ENCODE data around the gene EPDR1.

EPDR1 gene

DNA sequence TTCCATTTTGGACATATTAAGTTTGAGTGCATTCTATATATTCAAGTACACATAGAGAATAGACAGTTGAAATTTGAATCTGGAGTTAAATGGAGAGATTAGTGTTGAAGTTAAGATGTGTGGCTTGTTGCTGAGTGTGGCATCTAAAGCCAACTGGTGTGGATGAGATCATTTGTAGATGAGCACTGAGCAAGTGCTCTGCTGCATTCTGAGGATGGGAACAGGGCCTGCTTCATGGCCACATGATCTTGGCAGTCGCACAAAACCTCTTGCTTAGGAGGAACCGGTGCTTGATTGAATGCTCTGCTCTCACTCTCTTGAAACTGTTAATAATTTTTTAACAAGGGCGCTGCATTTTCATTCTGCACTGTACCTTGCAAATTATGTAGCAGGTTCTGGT lies 62.0 kb downstream of the EPDR1 start:
- DNase-seq: no peak

DNA sequence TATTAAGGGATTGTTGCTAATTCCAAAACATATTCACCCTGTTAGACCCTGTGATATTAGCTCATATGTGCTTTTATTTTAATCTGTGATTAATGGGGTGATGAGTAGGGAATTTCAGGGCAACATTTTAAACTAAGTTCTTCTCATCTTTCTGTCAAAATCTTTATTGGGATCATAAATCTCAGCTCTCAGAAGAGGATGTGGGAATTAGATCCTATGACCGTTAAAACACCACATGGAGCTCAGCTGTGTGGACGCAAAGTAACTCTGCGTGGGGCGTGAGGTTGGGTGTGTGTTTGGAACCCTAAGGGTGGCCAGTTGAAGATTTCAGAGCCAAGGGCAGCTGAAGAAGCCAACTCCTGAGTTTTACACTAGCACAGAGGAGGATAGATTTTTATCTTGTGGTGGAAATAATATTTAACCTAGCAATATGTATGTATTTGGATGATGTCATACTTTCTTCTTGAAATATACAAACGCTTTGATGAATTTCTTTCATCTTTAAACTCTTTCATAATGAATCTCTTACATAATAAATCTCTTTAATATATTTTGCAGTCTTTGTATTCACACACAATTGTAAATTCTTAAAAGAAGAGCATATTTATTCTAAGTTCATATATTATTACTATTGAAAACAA lies 64.4 kb downstream of the EPDR1 start:
- no peak for DNase-seq

DNA sequence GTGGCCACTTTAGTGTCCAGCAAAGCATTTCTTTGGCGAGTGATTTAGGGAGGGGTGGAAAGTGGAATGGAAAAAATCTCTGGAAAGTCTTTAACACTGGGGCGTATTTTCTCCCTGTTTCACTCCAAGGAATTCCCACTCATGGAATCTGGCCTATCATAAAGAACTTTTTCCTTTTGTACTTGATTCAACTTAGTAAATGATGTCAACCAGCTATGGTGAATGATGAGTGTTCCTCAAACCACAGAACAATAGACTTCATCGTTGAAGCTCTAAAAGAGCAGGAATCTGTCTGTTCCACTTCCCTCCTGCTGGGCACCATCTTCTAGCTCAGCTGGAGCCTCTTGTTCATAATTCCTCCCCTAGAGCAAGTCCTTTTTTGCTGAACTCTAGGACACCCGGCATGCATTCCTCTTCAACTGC lies 66.5 kb downstream of the EPDR1 start:
- no peak for DNase-seq

DNA sequence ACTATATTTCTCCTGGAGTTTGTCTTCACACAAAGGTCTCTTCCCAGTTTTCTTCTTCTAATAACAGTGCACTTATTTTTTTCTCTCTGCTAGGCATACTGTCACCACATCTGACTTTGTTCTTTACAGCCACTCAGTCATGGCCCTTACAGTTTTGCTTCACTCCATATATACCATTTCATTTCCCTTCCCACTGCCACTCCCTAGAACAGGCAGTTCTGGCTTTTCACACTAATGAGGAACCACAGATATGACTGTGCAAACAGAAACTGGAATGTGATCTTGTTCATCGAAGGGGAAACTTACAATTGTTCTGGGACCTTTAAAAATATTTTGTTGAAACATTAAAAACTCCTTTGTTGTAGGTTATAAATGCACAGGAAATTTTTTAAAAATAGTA lies 67.3 kb downstream of the EPDR1 start:
- DNase-seq: no peak

DNA sequence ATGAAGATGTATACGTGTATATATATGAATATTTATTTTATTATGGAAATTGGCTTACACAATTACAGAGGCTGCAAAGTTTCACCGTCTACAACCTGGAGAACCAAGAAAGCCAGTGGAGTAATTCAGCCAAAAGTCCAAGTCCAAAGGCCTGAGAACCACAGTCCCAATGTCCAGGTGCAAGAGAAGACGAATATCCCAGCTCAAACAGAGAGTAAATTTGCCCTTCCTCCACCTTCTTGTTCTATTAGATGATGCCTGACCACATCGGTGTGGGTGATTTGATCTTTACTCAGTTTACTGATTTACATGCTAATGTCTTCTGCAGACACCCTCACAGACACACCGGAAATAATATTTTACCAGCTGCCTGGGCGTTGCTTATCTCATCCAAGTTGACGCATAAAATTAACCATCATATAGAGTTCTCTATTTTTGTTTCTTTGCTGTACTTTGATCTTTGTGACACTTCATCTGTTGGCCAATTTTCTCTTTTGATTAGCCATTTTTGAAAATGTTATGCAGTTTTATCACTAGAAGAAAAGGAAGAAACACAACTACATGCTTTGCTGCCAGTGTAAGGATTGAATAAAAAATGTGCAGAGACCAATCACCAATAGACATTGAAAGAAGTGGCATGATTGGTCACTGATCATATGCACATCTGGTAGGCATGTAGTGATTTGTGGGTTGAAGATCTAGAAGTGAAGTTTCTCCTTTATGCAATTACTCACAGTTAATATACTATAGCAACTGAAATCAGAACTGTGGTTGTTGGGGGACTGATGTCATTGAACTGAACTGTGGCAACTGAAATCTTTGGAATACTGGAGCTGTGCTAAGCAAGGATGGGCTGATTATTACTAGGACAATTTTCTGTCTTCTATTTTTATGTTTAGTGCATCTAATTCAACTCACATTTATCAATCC lies 68.5 kb downstream of the EPDR1 start:
- no peak for DNase-seq

DNA sequence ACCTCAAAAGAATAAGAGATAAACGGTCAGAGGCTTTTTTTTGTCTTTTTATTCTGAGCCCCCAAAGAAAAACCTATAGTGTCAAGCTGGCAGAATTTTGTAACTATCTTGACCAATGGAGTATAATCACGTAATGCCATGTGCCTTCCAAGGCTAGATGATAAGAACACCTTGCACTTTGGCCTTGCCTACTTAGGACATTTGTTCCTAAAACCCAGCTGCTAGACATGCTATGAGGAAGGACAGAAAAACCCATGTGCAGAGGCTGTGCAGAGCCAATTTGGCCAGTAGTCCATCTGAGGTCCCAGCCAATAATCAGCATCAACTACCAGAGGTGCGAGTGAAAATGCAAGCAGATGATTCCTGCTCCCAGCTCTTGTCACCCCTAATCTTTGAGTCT lies 69.9 kb downstream of the EPDR1 start:
- DNase-seq: no peak

DNA sequence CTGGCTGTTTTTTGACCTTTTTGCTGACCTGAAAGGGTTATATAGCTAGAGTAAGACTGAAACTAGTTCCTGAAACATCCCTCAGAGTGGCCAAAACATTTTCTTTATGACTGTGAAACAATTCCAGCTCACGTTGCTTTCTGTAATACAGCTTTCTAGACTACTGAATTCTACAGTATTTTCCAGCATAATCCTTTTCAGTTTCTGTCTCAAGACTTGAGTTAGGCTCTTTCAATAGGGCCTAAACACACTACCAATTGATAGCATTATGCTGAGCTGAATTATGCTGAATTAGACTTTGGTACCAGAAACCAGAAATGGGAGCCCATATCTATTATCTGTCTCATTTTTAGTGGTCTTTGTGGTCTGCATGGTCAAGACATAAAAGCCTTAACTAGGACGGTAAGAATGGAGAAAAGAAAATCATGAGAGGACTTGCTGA lies 72.6 kb downstream of the EPDR1 start:
- DNase-seq: no peak

DNA sequence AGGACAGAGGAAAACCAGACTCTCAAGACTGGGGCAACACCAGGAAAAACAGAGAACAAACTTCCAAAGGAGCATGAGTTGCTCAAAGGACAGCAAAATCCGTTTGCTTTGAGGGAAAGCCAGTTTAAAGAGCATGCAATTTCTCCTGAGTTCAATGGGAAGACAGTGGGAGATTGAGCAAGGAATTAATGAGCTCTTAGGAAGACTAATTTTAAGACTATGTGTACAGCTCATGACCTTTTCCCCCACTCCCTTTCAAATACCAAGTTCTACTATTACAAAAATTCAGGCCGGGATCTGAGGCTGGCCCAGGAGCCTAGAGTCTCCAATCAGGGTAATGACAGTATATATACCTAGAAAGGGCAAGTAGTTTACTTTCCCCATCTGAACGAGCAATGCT lies 79.2 kb downstream of the EPDR1 start:
- DNase-seq: no peak

DNA sequence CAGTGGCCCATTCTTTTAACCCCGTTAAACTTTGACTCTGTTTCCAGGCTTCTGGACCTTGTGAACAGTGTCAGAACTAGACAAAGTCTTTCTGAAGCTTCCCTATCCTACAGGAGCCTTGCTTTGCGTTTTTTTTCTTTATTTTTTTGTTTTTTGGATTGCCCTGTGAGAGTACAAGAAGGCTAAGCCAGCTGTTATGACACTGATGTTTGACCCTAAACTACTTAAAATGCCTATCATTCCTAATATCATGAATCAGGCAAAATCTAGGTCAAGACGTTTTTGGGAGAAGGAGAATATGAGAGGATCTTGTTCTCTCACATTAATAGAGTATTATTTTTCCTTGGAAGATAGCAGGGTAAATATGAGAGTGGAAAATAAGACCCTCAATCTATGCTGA lies 79.8 kb downstream of the EPDR1 start:
- DNase-seq: no peak
